A673 (cell line): Measurements from ENCODE around the gene ANKRD27.

ENCODE experiments used
- CTCF ChIP-seq: fragments of 300-800, 200-600 bp; sonication (generic); conservative IDR thresholded peaks from 2 replicates; pipeline ENCODE4 v1.5.1; 2017; ENCODE audit warnings: low read depth, mild to moderate bottlenecking, antibody characterized with exemption, low read length, moderate library complexity, mixed read lengths
- EZH2 ChIP-seq: fragments of 200-600 bp; sonication (generic); IDR thresholded peaks from 2 replicates; pipeline ENCODE4 v1.6.1; 2017; ENCODE audit warnings: borderline replicate concordance, low read depth, mild to moderate bottlenecking, mixed read lengths, antibody characterized with exemption, low read length; ENCODE audit not compliant: poor library complexity, severe bottlenecking

- TF ChIP-seq CTCF, result no peak
- no peak for TF ChIP-seq EZH2
Observed at GRCh38 chr19:32573492-32573794, 101.5 kb downstream of the ANKRD27 start.
